ENCODE data around the gene RIPPLY2.

RIPPLY2 gene

GRCh38 chr6:83905648-83906047, 52.5 kb downstream of the RIPPLY2 start:
- DNase-seq (ENCODE audit: low spot score), result no peak
